ENCODE data around the gene TBC1D13. TPM values are rescaled to one million over a fixed set of nuclear protein-coding genes. Genes with fewer than 3 reads are reported as not detected.

The TBC1D13 gene
- total RNA-seq, 1 donor from 2014 or later: 24.3 TPM

DNA sequence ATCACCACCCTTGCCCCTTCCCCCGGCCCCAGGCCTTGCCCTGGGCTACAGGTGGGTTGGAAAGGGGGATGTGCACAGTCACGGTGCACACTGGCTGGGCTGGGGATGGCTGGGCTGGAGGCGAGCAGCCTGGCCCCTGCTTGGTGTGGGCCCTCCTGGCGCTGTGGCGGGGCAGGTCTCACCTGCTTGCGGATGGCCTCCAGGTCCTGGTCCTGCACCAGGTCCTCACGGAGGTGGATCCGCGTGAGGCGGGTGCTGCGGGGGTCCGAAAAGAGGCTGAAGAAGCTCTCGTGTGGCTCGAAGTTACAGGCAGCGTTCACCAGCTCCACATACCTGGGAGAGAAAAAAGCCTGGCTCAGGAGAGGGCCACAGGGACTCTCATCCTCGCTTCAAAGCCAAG is 33.4 kb upstream of the TBC1D13 start:
- no peak overlapping the region for H3K4me3 ChIP-seq (ENCODE audit: insufficient read depth, low read depth, low read length)
- peaks cover 2% of the 10 kb centered on the region for H3K36me3 ChIP-seq (ENCODE audit: insufficient read depth, low read length)
- no peak overlapping the region for H2AFZ ChIP-seq (ENCODE audit: low read depth, low read length)
- no peak for DNase-seq (ENCODE audit: low read depth)
- H3K36me3 Mint-ChIP-seq (ENCODE audit: low read depth, unreplicated experiment): peaks cover 16% of the 10 kb centered on the region
- H4K20me1 ChIP-seq (ENCODE audit: insufficient read depth, low read length): peaks cover 29% of the 10 kb centered on the region
- no peaks in the 10 kb centered on the region for H3K27me3 Mint-ChIP-seq (ENCODE audit: low read depth, unreplicated experiment)
- no peaks in the 10 kb centered on the region for H3K27me3 ChIP-seq (ENCODE audit: insufficient read depth, low read length)
- H3K9me3 Mint-ChIP-seq (ENCODE audit: unreplicated experiment): no peaks in the 10 kb centered on the region
- H3K27ac ChIP-seq (ENCODE audit: low read depth, low read length): no peak overlapping the region
- FAIRE-seq: no peak
- no peaks in the 10 kb centered on the region for H3K9me3 ChIP-seq (ENCODE audit: insufficient read depth, low read depth, low read length)
- no peak overlapping the region for H3K27ac Mint-ChIP-seq (ENCODE audit: unreplicated experiment)
- no peak overlapping the region for H3K4me3 Mint-ChIP-seq (ENCODE audit: unreplicated experiment)
- H3K9ac ChIP-seq (ENCODE audit: low read length): no peak overlapping the region
- peaks cover 5% of the 10 kb centered on the region for H3K79me2 ChIP-seq (ENCODE audit: insufficient read depth, low read length)
- H3K4me1 ChIP-seq (ENCODE audit: insufficient read depth, low read length): no peaks in the 10 kb centered on the region
- no peaks in the 10 kb centered on the region for H3K4me1 Mint-ChIP-seq (ENCODE audit: low read depth, unreplicated experiment)
- TF ChIP-seq EZH2 (IDR thresholded peaks at IDR 0.05; ENCODE audit: insufficient read depth, low read length): no peak
- no peak overlapping the region for H3K4me2 ChIP-seq (ENCODE audit: low read length)

DNA sequence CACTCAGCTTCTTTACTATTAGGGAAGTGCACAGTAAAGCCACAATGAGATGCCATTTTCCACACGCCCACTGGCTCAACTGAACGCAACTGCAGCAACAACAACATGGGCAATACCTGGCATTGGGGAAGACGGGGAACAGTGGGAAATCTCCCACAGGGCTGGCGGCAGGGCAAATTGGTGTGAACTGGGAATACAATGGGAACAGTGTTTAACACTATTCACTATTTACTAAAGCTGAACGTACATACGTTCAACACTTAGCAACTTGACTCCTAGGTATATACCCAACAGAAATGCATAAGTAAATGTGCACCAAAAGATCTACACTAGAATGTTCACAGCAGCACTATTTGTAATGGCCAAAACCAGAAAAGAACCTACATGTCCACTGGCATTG is 29.5 kb upstream of the TBC1D13 start:
- Histone ChIP-seq H3K4me3 (ENCODE audit: insufficient read depth, low read depth, low read length) (no peak overlapping the region), H3K27me3 (ENCODE audit: insufficient read depth, low read length) (no peaks in the 10 kb centered on the region), H3K36me3 (ENCODE audit: insufficient read depth, low read length) (no peaks in the 10 kb centered on the region), H3K4me1 (ENCODE audit: insufficient read depth, low read length) (no peaks in the 10 kb centered on the region), H3K79me2 (ENCODE audit: insufficient read depth, low read length) (peaks cover 5% of the 10 kb centered on the region), H3K9me3 (ENCODE audit: insufficient read depth, low read depth, low read length) (no peaks in the 10 kb centered on the region), H3K27ac (ENCODE audit: low read depth, low read length) (no peak overlapping the region), H3K9ac (ENCODE audit: low read length) (no peak overlapping the region), H2AFZ (ENCODE audit: low read depth, low read length) (no peak overlapping the region), H4K20me1 (ENCODE audit: insufficient read depth, low read length) (peaks cover 30% of the 10 kb centered on the region), H3K4me2 (ENCODE audit: low read length) (no peak overlapping the region)
- FAIRE-seq (no peak), DNase-seq (ENCODE audit: low read depth) (no peak)
- H3K4me1 Mint-ChIP-seq (ENCODE audit: low read depth, unreplicated experiment): no peaks in the 10 kb centered on the region
- no peak overlapping the region for H3K4me3 Mint-ChIP-seq (ENCODE audit: unreplicated experiment)
- H3K27me3 Mint-ChIP-seq (ENCODE audit: low read depth, unreplicated experiment): no peaks in the 10 kb centered on the region
- no peak overlapping the region for H3K27ac Mint-ChIP-seq (ENCODE audit: unreplicated experiment)
- peaks cover 12% of the 10 kb centered on the region for H3K36me3 Mint-ChIP-seq (ENCODE audit: low read depth, unreplicated experiment)
- no peaks in the 10 kb centered on the region for H3K9me3 Mint-ChIP-seq (ENCODE audit: unreplicated experiment)
- TF ChIP-seq, protein P1, sequence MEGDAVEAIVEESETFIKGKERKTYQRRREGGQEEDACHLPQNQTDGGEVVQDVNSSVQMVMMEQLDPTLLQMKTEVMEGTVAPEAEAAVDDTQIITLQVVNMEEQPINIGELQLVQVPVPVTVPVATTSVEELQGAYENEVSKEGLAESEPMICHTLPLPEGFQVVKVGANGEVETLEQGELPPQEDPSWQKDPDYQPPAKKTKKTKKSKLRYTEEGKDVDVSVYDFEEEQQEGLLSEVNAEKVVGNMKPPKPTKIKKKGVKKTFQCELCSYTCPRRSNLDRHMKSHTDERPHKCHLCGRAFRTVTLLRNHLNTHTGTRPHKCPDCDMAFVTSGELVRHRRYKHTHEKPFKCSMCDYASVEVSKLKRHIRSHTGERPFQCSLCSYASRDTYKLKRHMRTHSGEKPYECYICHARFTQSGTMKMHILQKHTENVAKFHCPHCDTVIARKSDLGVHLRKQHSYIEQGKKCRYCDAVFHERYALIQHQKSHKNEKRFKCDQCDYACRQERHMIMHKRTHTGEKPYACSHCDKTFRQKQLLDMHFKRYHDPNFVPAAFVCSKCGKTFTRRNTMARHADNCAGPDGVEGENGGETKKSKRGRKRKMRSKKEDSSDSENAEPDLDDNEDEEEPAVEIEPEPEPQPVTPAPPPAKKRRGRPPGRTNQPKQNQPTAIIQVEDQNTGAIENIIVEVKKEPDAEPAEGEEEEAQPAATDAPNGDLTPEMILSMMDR (IDR thresholded peaks at IDR 0.05; ENCODE audit: insufficient read depth, low read depth, low read length): no peak
- no peak for TF ChIP-seq EZH2 (IDR thresholded peaks at IDR 0.05; ENCODE audit: insufficient read depth, low read length)

DNA sequence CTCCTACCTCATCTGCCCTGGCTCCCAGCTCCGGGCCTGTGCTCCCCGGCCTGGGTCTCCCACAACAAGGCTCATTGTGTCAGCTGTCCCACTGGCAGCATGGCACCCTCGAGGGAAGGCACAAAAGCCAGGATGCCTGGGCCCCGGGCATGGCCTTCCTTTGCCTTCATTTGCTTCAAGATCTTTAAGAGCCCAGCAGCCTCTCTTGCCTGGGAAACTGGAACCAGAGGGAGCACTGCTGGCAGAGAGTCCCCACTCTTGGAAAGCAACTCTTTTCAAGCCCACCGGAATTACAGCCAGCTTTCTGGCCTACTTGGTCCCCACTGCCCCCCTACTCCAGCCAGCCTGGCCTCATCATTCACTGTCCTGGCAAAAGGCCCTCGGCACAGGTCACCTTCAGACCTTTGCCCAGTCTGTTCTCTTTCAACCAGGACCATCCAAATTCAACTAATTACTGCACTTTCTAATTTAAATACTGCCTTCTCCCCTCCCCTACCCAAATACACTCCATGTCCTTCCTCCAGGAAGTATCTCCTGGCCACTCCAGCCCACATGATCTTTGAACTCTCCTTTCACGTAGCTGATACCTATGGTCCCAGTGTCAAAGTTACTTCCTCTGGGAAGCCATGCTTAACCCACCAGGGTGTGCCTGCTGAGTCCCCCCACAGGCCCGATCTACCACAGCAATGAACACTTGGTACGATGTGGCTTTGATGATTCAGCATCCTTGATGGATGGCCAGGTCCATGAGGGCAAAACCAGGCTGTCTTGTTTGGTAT is 24.2 kb upstream of the TBC1D13 start:
- H3K27ac ChIP-seq (ENCODE audit: low read depth, low read length): no peak overlapping the region
- no peak overlapping the region for H3K4me2 ChIP-seq (ENCODE audit: low read length)
- H3K4me3 Mint-ChIP-seq (ENCODE audit: unreplicated experiment): peak overlapping the region; percentile 22
- no peak for TF ChIP-seq EZH2 (IDR thresholded peaks at IDR 0.05; ENCODE audit: insufficient read depth, low read length)
- TF ChIP-seq, protein P1 (IDR thresholded peaks at IDR 0.05; ENCODE audit: insufficient read depth, low read depth, low read length): no peak
- DNase-seq (ENCODE audit: low read depth) (no peak), FAIRE-seq (no peak)
- no peaks in the 10 kb centered on the region for H3K4me1 Mint-ChIP-seq (ENCODE audit: low read depth, unreplicated experiment)
- H3K36me3 Mint-ChIP-seq (ENCODE audit: low read depth, unreplicated experiment): peaks cover 4% of the 10 kb centered on the region
- H3K27me3 Mint-ChIP-seq (ENCODE audit: low read depth, unreplicated experiment): no peaks in the 10 kb centered on the region
- no peaks in the 10 kb centered on the region for H3K9me3 Mint-ChIP-seq (ENCODE audit: unreplicated experiment)
- no peak overlapping the region for H3K4me3 ChIP-seq (ENCODE audit: insufficient read depth, low read depth, low read length)
- peaks cover 4% of the 10 kb centered on the region for H3K79me2 ChIP-seq (ENCODE audit: insufficient read depth, low read length)
- H3K27ac Mint-ChIP-seq (ENCODE audit: unreplicated experiment): no peak overlapping the region
- no peak overlapping the region for H2AFZ ChIP-seq (ENCODE audit: low read depth, low read length)
- no peaks in the 10 kb centered on the region for H3K9me3 ChIP-seq (ENCODE audit: insufficient read depth, low read depth, low read length)
- H3K36me3 ChIP-seq (ENCODE audit: insufficient read depth, low read length): no peaks in the 10 kb centered on the region
- H4K20me1 ChIP-seq (ENCODE audit: insufficient read depth, low read length): peaks cover 15% of the 10 kb centered on the region
- H3K9ac ChIP-seq (ENCODE audit: low read length): no peak overlapping the region
- no peaks in the 10 kb centered on the region for H3K27me3 ChIP-seq (ENCODE audit: insufficient read depth, low read length)
- no peaks in the 10 kb centered on the region for H3K4me1 ChIP-seq (ENCODE audit: insufficient read depth, low read length)
